HG03060 (cell line): ENCODE measurements around the gene GAS2L2.
"Not testable (repeated sequence)": the region's sequence is repeated elsewhere in the genome, so short reads cannot be mapped to it uniquely, and the experiment has no call there.

Experiments
- ATAC-seq: cut with Tn5 transposase; IDR thresholded peaks from one replicate; pipeline ENCODE4 v1.9.1; 2021; ENCODE audit warnings: low read depth, moderate number of reproducible peaks; ENCODE audit not compliant: unreplicated experiment

The GAS2L2 gene

GRCh38 chr17:35773679-35774425, 20.8 kb upstream of the GAS2L2 start:
- ATAC-seq = no peak

- ATAC-seq = no peak
Measured at GRCh38 chr17:35773129-35773528, 20.1 kb upstream of the GAS2L2 start.

DNA sequence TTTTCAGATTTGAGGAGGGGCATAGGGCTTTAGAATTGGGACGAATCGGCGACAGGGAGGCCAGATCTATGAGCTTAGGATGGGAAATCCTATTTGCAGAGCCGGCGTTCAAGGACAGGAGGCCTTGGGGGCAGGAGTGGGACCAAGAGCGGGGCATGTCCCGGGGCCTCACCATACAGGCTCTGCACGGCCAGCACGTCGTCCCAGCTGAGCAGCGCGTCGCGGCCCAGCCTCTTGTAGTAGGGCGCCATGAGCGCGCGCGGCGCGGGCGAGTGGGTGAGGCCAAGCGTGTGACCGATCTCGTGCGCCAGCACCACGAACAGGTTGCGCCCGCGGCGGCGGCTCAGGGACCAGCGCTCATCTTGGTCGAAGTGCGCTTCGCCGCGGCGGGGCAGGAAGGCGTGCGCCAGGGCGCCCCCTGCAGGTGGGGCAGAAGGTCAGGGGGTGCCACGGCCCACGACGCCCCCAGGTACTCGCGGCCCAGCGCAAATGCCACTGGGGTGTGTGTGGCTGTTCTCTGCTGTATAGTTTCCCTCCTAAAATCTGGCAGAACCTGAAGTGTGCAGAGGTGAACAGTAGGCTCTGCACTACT, 17.0 kb upstream of the GAS2L2 start:
- ATAC-seq = no peak

DNA sequence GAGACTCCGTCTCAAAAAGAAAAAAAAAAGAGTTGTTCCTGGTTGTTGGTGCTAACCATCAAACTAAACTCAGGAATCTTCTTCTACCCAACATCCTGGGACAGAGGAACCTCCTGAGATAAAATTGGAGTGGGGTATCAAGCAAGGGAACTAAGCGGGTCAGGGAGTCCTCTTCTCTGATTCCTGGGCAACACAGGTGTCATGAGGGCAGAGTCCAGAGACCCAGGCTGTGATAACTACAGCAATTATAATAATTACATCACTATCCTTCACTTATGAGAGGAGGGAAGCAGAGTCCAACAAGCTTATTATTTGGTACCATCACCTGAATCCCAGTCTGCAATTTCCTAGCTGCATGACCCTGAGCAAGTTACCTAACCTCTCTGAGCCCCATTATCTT, 15.8 kb upstream of the GAS2L2 start:
- ATAC-seq = no peak

- ATAC-seq = no peak
Measured at GRCh38 chr17:35766903-35767510, 14.0 kb upstream of the GAS2L2 start.

DNA sequence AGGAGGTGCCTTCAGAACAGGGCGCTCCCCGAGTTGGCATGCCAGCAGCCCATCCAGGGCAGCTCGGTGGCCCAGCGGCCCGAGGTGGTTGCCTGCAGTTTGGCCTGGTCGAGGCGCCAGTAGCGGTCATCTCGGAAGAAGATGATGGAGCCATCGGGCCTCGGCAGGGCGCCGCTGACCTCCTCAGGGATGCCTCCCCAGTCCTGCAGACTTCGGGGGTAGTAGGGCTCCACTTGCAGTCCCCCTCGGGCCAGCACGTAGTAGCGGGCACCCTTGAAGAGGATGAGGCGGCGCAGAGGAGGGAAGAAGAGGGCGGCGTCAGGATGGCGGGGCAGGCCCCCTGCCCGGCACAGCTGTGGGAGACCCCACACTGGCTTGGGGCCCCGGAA, 13.4 kb upstream of the GAS2L2 start:
- ATAC-seq = no peak

DNA sequence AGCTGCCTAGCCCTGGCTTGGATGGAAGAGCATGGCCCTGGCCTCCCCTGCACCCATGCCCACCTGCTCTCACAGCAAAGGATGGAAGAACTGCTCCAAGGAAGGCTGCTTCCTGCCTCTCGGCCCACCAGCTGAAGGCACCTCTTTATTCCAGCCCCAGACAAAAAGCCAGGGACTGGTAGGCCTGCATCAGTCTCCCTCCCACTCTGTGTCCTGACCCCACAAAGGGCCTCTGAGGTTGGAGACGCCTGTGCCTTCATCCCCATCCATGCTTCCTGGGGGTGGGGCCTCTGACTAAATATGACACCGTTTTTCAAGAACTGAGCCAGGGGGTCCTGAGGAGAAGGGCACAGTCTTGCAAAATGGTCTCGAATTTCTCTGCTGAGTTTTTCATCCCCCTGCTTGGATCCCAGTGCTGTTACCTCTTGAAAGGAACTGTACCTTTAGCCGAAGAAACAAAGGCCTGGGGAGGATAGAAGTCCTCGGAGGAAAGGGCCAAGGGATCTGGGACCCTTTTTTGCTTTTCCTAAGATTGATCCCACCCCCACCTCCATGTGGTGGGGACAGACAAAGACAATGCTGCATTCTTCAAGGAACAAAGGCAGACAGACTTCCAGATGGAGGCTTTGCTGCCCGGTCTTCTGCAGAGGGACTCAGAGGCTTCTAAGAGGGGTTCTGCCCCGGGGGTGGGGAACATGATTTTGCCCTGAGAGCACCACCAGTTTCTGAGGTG, 12.9 kb upstream of the GAS2L2 start:
- no peak for ATAC-seq

DNA sequence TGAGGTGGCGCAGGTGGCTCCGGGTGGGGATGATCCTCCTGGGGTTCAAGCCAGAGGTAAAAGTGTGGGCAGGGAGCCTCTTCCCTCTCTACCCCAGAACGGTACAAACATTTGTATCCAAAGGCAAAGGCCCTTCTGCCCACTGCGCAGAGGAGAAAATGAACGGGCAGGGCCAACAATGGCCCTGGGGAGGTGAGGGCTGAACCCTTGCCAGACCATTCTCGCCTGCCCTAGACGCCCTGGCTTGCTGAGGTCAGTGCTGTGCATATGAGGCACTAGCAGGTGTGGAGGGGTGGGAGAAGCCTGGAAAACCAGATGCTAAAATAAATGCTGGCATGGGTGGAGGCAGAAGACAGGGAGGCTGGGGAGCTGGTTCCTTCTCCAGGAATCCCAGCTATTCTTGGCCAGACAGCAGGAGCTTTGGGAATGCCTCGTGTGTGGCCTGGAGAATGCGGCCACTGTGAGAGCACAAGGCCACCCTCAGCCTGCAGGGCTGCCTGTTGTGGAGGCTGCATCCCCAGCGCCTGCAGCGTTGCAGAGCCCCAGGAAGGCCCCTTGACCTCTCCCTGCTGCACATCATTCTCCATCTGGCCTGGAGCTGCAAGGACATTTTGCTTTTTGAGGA, 12.2 kb upstream of the GAS2L2 start:
- ATAC-seq = no peak

GRCh38 chr17:35764123-35764991, 11.3 kb upstream of the GAS2L2 start:
- ATAC-seq = no peak

DNA sequence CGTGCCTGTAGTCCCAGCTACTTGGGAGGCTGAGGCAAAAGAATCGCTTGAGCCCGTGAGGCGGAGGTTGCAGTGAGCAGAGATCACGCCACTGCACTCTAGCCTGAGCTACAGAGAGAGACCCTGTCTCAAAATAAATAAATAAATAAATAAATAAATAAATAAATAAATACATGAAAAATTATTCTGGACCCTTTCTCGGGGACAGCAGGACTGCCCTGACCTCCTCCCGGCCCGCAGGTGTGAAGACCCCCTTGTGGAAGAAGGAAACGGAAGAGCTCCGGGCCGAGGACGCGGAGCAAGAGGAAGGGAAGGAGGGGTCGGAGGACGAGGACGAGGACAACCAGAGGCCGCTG, 10.7 kb upstream of the GAS2L2 start:
- ATAC-seq = no peak

- ATAC-seq = no peak
Measured at GRCh38 chr17:35761601-35762000, 8.6 kb upstream of the GAS2L2 start.

GRCh38 chr17:35760587-35760986, 7.5 kb upstream of the GAS2L2 start, which contains the start of gene C17orf50:
Gene C17orf50, plus strand, starts transcription at chr17:35760887. Its CDS starts 55 bp downstream, at chr17:35760942.
- ATAC-seq = no peak

DNA sequence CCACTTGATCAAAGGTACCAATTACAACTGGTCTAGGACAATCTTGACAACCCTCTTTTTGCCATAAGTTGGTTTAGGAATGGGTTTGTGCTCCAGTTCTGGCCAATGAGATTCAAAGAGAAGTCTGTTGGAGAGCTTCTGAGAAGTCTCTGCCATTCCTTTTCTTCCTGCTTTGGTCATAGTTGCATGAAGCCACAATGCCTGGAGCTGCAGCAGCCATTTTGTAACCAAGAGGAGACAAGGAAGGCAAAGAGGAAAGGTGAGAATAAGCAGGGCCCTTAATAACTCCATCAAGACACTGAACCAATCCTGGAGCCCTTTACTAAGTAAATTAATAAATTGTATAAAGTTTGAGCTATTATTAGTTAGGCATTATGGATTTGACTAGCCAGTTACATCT, 4.2 kb upstream of the GAS2L2 start:
- no peak for ATAC-seq

- no peak for ATAC-seq
Measured at GRCh38 chr17:35752471-35752870, 568 bp downstream of the GAS2L2 start.

DNA sequence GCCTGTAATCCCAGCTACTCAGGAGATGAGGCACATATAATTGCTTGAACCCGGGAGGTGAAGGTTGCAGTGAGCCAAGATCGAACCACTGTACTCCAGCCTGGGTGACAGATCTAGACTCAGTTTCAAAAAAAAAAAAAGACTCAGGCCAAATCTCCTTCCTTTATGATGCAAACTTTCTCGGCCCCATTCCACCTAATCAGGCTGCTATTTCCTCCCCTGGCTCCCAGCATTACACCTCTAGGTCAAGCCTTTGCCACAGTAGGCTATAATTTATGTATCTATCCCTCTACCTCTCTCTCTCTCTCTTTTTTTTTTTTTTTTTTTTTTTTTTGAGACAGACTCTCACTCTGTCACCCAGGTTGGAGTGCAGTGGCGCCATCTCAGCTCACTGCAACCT, 1.5 kb downstream of the GAS2L2 start:
- ATAC-seq = not testable (repeated sequence)

DNA sequence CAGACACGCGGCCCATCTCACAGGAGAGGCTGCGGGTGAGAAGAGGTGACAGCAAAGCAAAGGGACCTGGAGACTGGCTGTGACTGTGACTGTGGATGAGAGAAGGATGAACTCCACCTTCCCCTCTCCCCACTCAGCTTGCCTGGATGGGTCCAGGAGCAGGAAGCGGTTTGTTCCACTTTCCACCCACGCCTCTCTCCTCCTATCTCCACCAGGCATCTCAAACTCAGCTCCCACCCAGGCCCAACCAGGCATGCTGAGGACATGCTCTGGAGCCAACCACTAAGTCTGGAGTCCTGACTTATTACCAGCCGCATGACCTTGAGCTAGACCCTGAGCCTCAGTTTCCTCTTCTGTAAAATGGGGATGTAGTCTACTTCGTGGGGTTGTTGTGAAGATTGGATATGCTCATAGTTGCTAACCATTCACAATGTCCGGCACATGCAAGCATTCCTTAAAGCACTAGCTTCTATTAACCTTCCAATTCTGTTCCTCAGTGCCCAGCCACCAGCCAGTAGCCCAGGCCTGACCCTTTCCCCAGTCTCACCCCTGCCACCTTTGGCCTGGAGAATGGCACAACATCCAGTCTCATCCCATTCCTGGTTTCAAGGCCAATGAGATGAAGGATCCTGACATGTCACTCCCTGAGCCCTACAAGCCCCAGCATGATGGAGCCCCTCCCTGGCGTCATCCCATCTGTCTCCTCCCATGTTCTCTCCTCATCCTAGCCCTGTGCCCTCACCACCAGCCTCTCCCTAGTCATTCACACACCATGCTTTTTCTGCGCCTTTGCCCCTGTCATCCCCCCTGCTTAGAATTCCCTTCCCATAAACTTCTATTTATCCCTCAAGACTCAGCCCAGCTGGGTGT, 2.3 kb downstream of the GAS2L2 start:
- ATAC-seq = no peak

DNA sequence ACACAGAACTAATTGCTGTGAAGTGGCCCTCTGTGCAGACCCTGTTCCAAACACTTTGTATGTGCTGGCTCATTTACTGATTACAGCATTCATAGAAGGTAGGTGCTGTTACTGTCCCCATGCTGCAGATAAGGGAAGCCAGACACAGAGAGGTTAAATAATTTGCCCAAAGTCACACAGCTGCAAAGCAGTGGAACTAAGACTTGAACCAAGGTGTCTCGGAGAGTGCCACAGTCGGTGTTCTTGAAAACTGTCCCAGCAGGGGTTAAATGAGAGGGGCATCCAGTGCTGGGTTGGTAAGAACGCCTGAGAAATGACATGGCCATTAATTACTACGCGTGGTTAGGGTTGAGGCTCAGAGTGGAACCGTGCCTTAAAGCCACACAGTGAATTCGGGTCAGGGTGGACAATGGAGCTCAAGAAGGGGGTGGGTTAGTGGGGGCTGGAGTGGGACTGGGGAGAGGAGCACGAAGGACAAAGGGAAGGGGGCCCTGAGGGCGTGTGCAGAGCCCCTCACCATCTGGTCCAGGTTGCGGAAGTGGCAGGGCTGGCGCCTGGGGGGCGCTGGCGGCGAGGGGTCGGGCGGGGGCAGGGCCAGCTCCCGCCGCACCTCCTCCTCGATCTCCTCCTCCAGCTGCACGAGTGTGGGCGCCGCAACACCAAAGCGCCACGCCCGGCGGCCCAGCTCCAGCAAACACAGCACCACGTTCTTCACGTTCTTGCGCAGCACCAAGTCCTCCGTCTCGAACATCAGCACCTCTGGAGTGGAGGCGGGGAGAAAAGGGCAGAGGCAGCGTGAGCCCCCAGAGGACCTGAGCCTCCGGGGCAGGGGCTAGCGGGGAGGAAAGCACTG, 3.3 kb downstream of the GAS2L2 start:
- ATAC-seq = no peak

DNA sequence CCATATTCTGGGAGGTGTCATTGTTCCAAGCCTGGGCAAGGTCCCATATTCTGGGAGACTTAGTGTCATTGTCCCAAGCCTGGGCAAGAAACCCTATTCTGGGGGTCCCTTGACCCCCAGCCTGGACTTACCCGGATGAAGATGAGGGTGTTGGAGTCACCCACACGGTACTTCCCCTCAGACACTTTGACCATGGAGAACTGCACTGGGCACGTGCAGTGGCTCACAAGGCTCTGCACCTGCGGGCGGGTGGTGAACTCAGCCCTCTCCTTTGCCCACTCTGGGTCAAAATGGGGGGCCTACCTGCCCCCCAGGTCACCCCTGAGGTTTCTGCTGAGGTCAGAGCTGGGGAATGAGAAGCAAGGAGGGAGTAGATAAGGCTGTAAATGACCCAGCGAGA, 4.1 kb downstream of the GAS2L2 start:
- ATAC-seq = no peak
